Measurements from ENCODE around the gene KLHL30.

KLHL30 gene

GRCh38 chr2:238148981-238149380 lies 10.5 kb downstream of the KLHL30 start:
- DNase-seq: no peak

GRCh38 chr2:238149841-238150572 lies 11.5 kb downstream of the KLHL30 start:
- DNase-seq: no peak

- DNase-seq: no peak
Observed at GRCh38 chr2:238150686-238151085, 12.2 kb downstream of the KLHL30 start.

GRCh38 chr2:238151205-238151604 lies 12.7 kb downstream of the KLHL30 start:
- DNase-seq: no peak

DNA sequence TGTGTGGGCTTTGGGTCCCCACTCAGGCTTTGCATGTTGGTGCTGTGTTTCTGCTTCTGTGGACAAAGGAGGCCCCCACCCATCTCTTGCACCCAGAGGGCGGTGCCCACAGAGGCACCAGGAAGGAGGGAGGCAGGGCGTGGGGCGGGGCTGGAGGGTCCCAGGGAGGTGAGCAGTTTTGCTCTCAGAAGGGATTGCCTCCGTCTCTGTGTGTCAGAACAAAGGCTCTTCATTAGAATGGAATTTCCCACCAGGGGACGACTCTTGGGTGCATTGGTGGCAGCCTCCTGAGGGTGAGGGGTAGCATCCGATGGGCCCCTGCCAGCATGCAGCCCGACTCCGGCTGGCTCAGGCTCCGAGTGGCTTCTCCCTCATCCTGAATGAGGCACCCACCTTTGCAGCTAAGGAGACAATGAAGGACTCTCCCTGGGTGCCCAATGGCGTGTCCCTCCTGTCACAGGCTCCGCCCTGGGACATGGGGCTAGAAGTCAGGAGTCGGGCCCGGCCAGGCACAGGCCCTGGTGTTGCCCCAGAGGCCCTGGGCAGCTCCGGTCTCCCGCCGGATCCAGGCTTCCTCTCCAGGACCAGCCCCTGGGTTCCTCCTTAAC lies 13.3 kb downstream of the KLHL30 start:
- DNase-seq: no peak

- no peak for DNase-seq
Observed at GRCh38 chr2:238152771-238153688, 14.6 kb downstream of the KLHL30 start.

DNA sequence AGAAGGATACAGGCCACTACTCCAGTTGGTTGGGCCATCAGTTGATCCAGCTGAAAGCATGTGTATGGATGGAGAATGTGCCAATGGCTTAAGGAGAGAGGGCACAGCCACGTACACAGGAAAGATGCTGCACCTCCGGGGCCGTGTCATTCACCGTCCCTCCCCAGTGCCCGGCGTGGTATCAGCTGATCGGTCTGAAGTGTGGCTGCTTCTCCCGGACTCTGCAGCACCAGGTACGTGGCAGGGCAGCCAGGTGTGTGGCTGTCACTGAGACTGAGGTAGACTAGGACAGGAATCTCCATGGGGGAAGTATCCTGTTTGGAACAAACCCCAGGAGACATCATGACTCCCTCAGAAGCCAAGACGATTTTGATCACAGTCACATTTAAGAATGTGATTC lies 16.1 kb downstream of the KLHL30 start:
- no peak for DNase-seq

DNA sequence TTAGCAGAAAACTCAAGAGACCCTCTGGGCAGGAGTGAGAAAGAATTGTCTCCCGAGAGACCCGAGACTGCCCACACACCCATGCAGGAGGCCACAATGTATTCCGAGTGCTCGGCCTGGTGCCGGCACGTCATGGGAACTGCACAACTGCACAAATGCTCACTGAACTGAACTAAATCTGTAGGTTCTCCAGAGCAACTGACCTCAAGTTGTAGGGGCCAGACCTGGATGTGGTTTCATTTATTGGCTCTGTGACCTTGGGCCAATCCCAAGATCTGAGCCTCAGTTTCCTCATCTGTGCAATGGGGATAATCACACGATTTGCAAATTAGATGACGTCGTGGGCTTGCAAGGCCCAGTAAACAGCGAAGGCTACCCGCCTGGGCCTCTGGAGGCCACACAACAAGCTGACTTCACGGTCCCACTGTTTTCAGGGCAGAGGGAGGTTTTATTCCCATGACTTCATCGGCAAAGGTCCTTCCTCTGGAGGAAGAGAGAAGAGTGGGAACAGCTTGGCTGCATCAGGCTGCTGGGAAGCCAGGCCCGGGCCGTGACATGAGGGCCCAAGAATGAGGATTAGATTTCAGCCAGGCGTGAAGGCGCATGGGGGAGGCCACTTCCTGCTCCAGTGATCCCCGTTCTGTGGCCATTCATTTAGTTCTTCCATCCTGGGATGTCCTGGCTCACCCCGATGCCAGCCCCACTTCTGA lies 16.7 kb downstream of the KLHL30 start:
- DNase-seq: no peak

DNA sequence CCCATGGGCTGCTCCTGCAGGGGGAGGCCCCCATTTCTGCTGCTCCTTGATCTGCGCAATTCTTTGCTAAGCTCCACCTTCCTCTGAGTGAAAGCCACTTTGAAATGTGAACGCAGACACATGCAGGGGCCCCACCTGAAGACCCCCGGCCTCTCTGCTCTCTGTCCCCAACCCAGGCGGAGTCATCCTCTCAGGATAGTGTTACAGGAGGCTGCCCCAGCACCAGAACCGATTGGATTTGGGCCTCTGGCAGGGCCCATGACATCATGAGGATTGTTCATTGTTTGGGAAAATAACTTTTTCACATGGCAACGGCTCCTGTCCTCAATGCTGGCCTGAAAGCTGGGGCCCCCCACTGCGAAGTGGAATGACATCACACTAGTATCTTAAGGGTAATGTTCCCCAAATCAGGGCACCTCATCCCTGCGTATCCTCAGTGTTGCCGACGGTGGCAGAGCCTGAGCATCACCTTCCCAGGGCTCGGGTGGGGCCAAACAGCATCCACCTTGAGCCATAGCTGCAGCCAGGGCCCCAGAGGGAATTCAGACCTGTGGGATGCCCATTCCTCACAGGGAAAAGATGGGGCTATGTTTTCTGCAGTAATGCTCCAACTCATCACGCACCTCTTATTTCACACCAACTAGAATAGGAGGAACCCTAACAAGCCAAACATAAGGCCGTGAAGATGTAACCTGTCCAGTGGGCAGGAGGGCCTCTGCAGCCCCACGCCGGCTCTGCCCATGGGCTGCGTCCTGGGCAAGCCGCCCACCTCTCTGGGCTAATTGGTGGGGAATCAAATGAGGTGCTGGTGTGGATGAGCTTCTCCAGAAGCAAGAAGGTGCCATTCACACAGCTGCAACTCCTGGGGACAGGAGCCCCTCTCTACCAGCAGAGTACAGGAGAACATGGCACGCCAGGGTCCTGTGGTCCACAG lies 17.6 kb downstream of the KLHL30 start:
- DNase-seq: no peak

DNA sequence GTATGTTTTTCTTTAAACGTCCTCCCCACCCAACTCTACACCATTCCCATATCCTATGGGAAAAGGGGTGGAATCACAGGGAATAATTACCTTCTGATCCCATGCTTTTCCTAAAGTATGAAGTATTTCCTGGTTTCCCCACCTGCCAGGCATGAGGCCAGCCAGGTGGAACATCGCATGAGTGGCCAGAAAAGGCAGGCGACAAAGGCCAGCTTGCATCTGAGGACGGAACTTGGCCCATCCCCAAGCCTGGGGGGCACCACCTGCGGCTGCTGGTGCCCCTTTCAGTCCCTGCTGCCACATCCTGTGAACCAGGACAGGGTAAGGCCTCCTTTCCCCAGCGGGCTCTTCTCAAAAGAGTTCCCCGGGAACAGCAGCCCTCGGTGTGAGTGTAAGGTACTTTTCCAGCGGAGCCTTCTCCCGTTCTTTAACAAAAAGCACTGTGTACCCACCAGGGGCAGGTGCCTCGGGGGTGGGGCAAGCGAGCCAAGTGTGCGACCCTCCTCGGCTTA lies 19.1 kb downstream of the KLHL30 start:
- no peak for DNase-seq

DNA sequence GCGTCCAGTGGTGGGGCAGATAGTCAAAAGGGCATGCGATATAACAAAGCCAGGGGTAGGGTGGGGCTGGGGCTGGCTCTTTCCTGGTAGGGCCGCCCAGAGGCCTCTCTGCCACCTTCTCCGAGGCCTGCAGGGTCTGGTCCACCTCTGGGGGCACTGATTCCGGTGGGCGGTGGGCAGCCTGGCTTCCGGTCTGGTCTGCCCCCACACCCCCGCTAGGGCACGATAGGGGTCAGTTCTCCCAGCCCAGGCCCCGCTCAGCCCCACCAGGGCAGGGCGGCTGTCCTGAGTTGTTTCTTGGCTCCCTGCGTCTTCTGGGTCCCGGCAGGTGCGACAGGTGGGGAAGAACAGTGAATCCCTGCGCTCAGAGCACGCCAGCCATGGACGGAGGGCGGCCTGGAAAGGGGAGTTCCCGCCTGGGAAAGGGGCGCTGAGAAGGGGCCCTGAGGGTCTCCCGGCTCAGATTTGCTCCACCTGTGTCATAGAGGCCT lies 19.6 kb downstream of the KLHL30 start:
- DNase-seq: no peak

GRCh38 chr2:238158509-238159070 lies 20.1 kb downstream of the KLHL30 start, which contains the start of gene ERFE:
Gene ERFE (plus strand): TSS chr2:238158970. CDS start chr2:238159008, 38 bp downstream.
- peak; percentile 75 for DNase-seq

DNA sequence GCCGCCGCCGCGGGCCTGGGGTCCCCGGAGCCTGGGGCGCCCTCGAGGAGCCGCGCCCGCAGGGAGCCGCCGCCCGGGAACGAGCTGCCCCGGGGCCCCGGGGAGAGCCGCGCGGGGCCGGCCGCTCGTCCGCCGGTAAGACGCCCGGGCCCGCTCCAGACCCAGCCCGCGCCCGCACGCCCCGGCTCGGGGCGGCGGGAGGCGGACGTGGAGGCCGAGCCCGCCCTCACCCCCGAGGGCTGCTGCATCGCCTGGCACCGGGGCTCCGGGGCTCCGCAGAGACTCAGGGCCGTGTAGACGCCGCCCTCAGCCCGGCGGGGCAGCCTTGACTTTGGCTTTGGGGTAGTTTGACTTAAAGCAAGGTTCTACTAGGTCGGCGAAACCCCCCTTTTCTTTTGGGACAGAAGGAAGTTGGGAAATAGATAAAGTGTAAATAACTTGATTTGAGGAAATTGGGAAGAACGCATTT lies 20.6 kb downstream of the KLHL30 start:
- peak; percentile 44 for DNase-seq

DNA sequence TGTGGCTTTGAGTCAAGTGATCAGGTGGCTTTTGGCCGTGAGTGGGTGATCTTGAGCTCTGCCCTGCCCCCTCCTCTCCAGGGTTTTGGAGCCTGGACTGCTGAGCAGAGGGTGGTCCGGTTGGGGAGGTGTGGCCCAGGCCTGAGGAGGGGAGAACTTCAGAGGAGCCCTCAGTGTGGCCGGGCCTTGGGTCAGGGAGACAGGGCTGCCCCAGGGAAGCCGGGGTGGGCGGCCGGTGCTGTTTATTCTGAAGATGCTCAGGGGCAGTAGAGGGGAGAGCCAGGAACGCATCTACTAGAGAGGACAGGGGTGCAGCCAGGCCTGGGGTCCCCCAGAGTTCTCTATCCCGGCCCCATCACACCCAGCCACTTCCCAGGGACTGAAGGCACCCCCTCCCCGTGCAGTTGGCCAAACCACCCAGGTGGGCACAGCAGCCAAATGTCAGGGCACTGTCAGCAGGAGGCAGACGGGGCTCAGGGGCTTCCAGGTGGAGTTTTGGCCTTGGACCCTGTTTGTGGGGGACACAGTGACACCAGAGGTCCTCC lies 21.3 kb downstream of the KLHL30 start:
- DNase-seq: no peak

DNA sequence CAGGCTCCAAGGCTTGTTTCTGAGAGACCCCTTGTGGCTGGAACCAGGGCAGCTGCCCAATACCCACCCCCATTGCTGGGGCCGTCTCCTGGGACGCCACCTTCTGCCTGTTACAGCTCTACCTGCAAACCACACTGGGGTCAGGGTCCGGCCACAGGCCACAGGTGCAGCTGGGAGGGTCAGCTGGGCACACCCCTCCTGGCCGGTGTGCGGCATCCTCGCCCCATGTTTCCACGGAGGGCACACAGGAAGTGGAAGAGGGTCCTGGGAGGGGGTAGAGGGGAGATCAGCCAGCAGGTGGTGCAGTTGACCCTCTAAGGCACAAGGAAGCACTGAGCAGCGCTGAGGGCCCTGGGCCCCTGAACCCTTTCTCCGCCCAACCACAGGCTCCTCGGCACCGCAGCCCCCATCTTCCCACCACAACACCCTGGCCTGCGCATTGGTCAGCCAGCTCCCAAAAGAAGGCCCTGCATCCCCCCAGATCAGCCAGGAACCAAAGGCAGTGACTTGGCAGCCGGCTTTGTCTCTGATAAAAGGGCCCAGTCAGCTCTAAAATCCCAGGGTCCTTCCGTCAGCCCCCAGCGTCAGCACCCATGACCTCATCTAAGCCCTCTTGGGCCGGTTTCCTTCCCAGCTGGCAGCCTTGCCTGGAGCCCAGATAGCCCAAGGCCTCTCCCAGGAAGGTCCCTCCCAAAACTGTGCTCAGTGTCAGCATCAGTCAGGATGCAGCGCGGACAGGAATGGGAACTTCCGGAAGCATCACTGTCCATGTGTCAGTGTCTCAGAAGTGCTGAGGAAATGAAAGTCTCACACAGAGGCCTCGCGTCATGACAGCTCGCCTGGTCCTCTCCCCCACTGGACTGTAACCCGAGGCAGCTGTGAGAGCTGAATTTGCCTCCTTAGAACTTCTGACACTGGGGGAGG lies 22.0 kb downstream of the KLHL30 start:
- no peak for DNase-seq

DNA sequence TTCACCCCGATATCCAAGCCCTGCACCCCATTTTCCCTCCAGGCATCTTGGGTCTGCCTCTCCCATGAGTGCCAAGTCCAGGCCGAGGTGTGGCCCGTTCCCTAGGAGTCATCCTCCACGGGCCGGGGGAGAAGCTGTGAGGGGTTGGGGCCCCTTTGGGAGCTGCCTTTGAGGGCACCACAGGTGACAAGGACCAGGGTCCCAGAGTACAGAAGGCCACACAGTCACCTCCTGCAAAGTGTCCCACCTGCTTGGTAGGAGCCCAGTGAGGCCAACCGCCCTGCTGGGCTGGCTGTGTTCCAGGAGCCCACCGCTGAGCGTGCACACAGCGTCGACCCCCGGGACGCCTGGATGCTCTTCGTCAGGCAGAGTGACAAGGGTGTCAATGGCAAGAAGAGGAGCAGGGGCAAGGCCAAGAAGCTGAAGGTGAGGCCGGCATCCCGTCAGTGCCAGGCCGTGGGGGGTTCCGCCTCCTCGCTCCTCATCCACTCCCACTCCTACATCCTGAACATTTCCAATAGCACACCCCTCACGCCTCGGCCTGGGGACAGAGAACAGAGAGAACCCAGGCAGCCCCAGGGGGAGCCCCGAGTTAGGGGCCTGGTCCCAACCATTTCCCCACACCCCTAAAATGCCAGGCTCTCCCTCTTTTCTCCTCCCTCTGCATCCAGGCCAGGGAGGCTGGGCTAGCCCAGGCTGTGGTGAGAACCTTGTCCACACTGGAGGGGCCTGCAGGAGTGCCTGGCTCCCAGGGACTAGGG lies 23.0 kb downstream of the KLHL30 start:
- no peak for DNase-seq

GRCh38 chr2:238162251-238162845 lies 23.9 kb downstream of the KLHL30 start:
- DNase-seq: no peak

GRCh38 chr2:238162846-238163441 lies 24.5 kb downstream of the KLHL30 start:
- DNase-seq: no peak

All from stimulated activated CD8-positive, alpha-beta memory T cell treated with anti-CD3 and anti-CD28 coated beads, Interleukin-4, amount 100 ng/mL, for 48 hours (primary cell).